Measurements from ENCODE around the gene GLYR1. TPM values are rescaled to one million over a fixed set of nuclear protein-coding genes. Genes with fewer than 3 reads are reported as not detected.

The GLYR1 gene
- total and polyA plus RNA-seq, 9 of the 15 experiments (the other 6 are each of a cell fraction or from before 2014, with no cell fraction given) = 6.7 to 99.2 (median 60.2) TPM

GRCh38 chr16:4796982-4797804, 49.9 kb downstream of the GLYR1 start:
- H3K9me3 ChIP-seq (replicated peaks; ENCODE audit: control insufficient read depth, insufficient read depth, low read depth, low read length) = no peaks in the 10 kb centered on the region
- H3K9ac ChIP-seq (ENCODE audit: insufficient read depth in 1 of 2, low read depth in 2 of 2, low read length in 2 of 2) = no peak overlapping the region; a peak in 2 of 4 replicates
- 0 out of 3 replicates have a peak overlapping the region, but pooled peaks have one; percentile 39 for H3K27ac ChIP-seq (ENCODE audit: extremely low read depth, low read depth, low read length)
- ChIA-PET CTCF (ENCODE audit: low intra/inter-chr PET ratio) (no interaction called here), POLR2A (interaction anchor here (0.6 to 1.2 kb wide), 2 partner anchors 9 to 144 kb away, joined by 3 to 4 read pairs; partner anchors contain the start of gene SEPTIN12)
- no peaks in the 10 kb centered on the region for H3K9me1 ChIP-seq (ENCODE audit: control insufficient read depth, insufficient read depth, low read length)
- TF ChIP-seq ESRRA (IDR thresholded peaks at IDR 0.05; ENCODE audit: borderline replicate concordance, low read depth) (peak; percentile 57), CTCF (IDR thresholded peaks at IDR 0.05 in 2 of 3, conservative IDR thresholded peaks at IDR 0.05 in 1 of 3; ENCODE audit: insufficient read depth in 2 of 3, low read depth in 1 of 3, low read length in 3 of 3) (no peak)
- peaks cover 13% of the 10 kb centered on the region; the same call in 1 of the 3 replicates for H3K36me3 ChIP-seq (ENCODE audit: control insufficient read depth, insufficient read depth, low read length)
- H4K20me1 ChIP-seq (replicated peaks; ENCODE audit: control insufficient read depth, insufficient read depth, low read length) = no peaks in the 10 kb centered on the region
- WGBS (ENCODE audit: insufficient coverage, low coverage, missing lambda C conversion rate) = 80% methylated on average over 18 of the region's 21 CpGs
- no peak for ATAC-seq
- no TSS peak for BruUV-seq (replicated peaks)
- no peak overlapping the region for H3K4me3 ChIP-seq
- in situ Hi-C loops (cut with MboI) (no loop called here), intact Hi-C loops (cut with micrococcal nuclease) (no loop called here)
- no peak overlapping the region for H3K4me2 ChIP-seq (ENCODE audit: insufficient read depth, low read length)
- no peaks in the 10 kb centered on the region for H3K27me3 ChIP-seq (ENCODE audit: control insufficient read depth in 2 of 2, insufficient read depth in 2 of 2, low read length in 2 of 2)
- H3K79me2 ChIP-seq (ENCODE audit: control insufficient read depth, insufficient read depth, low read length) = peaks cover 6% of the 10 kb centered on the region; the same call in 1 of the 3 replicates
- no peak for DNase-seq (ENCODE audit: extremely low read depth in 1 of 4, low spot score in 3 of 4)
- H2AFZ ChIP-seq (ENCODE audit: low read depth, low read length) = no peak overlapping the region
- peaks cover 10 to 49% of the 10 kb centered on the region in 2 experiments; a peak in 4 of 5 replicates for H3K4me1 ChIP-seq (replicated peaks in 1 of 2; ENCODE audit: control insufficient read depth in 2 of 2, insufficient read depth in 2 of 2, low read length in 2 of 2)
- no peak for FAIRE-seq

All from K562 (cell line).